NCI-H2081 treated with DMSO at 0.1 percent for 48 hours (cell line): ENCODE measurements around the gene SAG.

Experiments
- DNase-seq: peaks from one replicate; lab custom pipeline; 2025; lab: John Stamatoyannopoulos, UW

The SAG gene

DNA sequence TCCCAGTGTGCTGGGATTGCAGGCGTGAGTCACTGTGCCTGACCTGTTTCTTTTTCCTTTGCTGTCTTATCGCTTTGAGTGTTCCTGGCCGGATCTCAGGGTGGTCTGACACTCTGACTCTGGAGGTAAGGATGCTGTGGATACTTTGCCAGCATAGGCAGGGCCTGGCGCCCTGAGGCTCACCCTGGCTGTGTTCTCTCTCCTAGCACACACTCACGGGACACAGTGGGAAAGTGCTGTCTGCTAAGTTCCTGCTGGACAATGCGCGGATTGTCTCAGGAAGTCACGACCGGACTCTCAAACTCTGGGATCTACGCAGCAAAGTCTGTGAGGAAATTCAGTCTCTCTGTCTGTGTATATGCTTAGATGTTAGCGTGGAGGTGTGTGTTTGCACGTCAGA lies 18.0 kb upstream of the SAG start:
- no peak for DNase-seq

GRCh38 chr2:233290051-233290845 lies 17.4 kb upstream of the SAG start:
- no peak for DNase-seq

DNA sequence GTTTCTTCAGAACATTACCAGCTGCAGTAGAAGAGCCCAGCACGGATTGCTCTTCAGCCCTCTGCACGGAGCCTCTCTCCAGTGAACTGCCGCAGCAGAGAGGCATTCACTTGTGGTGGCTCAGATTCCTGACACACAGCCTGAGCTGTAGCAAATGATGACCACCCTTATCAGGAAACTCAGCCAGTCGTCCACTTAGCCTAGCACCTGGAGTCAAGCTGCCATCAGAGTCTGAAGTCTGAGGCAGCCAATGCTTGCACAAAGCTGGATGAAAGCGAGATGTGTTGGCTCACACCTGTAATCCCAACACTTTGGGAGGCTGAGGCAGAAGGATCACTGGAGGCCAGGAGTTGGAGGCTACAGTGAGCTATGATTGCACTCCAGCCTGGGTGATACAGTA lies 11.7 kb upstream of the SAG start:
- no peak for DNase-seq

GRCh38 chr2:233297076-233297475 lies 10.5 kb upstream of the SAG start:
- DNase-seq, result no peak

- DNase-seq, result no peak
Observed at GRCh38 chr2:233300401-233300800, 7.2 kb upstream of the SAG start.

DNA sequence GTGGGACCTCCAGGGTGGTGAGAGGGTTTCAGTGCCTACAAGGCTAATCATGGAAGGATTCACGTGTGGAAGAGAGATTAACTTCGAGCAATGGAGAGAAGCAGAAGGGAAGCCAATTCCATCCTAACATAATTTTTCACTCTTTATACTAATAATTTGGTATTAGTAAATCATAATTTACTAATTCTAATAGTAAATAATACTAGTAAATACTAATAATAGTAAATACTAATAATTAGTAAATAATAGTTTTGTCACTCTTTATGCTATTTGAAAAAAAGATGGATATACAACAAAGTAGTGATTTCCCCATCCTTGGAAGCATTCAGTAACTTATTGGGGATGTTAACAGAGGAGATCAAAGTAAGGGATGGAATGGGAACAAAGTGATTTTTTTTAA lies 6.4 kb upstream of the SAG start:
- DNase-seq, result no peak

- no peak for DNase-seq
Observed at GRCh38 chr2:233301811-233302210, 5.8 kb upstream of the SAG start.

DNA sequence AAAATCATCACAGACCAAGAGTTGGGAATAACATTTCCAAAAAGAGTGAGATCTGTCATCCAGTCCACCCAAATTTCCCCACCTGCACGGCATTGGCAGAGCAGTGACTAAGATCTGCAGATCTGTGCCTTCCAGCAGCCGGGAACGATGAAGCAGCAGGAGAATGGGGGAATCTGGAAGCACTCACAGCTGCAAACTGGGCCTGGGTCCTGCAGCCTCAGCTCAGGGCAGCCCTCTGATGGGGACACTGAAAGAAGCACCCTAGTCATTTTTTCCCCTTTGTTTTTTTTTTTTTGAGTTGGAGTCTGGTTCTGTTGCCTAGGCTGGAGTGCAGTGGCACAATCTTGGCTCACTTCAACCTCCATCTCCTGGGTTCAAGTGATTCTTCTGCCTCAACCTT lies 4.4 kb upstream of the SAG start:
- no peak for DNase-seq

DNA sequence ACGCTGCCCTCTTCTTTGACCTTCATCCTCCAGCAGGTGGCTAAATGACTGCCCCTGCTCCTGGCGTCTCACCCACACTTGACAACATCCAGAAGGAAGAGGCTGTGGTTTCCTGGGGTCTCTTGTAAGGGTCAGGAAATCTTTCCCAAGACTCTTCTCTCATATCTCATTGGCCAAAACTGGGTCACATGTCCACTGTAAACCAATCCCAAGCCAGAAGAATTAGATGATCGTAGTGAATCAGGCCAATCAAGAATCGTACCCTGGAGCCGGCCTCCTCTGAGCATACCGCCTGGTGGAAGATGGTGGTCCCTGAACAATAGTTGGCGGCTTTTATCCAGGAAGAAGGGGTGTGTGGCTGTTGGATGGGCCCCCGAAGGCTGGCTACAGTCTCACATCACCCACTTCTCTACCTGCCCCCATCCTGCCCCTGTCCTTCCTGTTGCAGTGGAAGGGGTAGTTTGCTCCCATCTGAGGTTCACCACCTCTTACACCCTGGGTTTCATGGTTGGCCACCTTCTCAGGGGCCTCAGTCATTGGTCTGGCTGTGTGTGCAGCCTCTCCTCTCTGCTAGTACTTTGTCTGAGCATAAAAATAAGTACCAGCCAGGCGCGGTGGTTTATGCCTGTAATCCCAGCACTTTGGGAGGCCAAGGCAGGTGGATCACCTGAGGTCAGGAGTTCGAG lies 3.8 kb downstream of the SAG start:
- DNase-seq, result no peak

DNA sequence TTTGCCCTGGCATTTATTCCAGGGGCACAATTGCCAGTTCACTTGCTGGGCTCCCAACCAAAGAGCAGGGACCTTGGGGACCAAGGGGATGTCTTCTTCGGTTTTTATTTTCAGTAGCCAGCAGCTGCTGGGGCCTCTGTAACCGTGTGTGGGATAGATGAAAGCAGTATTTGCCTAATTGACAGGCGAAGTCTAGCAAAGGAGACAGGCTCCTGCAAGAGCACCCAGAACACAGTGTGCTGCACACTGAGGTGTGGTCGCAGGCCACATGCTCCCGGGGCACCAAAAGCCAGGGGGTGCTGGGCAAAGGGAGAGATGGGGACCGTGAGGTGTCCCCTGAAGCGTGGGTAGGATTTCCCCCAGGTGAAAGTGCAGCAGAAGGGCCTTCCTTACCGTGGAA lies 5.3 kb downstream of the SAG start:
- DNase-seq, result no peak

DNA sequence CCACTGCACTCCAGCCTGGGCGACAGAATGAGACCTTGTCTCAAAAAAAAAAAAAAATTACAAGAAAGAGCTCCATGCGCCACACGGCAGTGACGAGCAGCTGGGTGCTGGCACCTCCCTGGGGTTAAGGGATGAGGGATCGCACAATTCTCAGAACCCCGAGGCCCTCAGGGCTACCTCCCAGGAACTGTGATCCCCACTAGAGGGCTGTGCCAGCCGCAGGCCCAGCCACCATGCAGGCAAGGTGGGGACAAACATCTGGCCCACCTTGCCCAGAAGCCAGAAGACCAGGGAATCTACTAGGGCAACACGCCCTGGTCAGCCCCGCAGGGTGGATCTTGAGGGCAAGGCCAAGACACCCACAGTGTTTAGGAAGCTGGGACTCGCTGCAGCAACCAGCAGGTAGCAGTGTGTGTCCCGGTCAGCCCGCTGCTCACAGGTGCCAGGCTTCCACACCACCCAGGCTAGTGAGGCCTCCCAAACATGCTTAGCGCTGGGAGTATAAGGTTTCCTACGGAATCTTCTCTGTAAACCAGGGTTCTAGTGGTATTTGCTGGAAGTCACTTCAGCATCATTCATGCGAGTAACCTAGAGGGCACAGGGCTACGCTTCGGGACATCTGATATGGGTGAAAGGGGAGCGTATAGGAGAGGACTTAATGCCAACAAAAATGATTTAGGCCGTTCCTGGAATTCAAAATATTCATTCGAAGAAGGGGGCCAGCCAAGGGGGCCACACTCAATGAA lies 6.7 kb downstream of the SAG start:
- no peak for DNase-seq

- DNase-seq, result no peak
Observed at GRCh38 chr2:233317196-233317943, 9.8 kb downstream of the SAG start.

GRCh38 chr2:233319256-233319655 lies 11.6 kb downstream of the SAG start:
- no peak for DNase-seq

GRCh38 chr2:233320470-233320869 lies 12.9 kb downstream of the SAG start:
- DNase-seq, result no peak

DNA sequence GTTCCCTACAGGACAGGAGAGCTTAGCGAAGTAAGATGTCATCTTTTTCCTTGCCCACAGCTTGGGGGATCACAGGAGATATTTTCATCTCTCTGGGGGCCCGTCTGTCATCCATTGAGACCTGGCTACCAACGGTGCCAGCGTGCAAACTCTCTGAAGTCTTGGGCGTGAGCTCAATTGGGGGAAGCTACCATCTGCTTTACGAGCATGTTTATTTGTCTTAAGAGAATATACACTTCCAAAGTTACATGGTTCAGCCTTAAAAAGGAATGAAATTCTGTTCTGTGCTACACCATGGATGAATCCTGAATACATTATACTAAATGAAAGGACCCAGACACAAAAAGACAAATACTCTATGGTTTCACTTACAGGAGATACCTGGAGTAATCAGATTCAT lies 13.6 kb downstream of the SAG start:
- no peak for DNase-seq

DNA sequence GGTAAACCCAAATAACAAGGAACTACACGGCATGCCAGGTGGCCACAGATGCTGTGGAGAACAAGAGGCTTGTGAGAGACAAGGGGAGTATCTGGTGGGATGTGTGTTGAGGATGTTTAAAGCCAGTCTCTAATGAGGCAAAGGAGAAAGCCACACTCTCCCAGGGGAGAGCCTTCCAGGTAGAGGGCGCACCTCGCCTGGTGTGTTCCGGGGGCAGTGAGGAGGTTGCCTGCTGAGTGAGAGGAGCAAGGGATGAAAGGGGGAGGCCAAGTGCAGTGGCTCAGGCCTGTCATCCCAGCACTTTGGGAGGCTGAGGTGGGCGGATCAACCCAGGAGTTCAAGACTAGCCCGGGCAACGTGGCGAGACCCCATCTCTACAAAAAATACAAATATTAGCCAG lies 16.2 kb downstream of the SAG start:
- no peak for DNase-seq

GRCh38 chr2:233325256-233325655 lies 17.6 kb downstream of the SAG start:
- DNase-seq, result no peak

DNA sequence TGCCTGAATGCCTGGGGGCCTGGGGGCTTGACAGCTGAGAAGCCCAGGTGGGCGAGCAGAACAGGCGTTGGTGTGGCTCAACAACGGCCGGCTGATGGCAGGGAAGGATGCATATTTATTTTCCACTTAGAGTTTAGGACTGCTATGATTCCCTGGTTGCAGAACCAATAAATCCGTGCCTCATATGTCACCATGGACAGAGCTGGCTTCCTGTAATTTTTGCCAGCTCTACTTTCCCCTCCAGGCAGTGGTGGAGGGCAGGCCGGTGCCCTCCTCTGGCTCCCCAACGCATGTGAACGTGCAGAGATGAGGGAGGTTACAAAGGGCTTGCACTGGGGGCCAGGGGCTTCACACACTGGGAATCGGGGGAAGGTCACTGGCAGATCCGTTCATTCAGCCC lies 18.2 kb downstream of the SAG start:
- DNase-seq, result no peak

- DNase-seq, result no peak
Observed at GRCh38 chr2:233326500-233326899, 18.9 kb downstream of the SAG start.

DNA sequence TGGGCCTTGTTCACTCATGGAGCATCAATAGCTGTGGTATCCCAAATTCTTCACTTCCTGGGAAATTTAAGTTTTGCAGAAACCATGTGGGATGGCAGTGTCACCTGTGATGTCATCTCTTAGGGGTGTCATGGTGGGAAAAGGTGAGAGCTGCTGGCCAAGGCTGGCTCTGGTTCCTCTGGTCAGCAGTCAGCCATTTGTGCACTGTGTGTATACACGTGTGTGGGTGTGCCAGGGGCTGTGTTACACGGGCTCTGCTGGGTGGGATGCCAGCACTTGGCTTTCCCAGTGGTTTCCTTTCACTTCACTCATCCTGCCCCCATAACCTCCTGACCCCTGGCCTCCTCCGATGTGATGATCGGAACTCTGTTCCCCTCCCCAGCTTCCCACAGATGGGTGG lies 21.3 kb downstream of the SAG start:
- no peak for DNase-seq

DNA sequence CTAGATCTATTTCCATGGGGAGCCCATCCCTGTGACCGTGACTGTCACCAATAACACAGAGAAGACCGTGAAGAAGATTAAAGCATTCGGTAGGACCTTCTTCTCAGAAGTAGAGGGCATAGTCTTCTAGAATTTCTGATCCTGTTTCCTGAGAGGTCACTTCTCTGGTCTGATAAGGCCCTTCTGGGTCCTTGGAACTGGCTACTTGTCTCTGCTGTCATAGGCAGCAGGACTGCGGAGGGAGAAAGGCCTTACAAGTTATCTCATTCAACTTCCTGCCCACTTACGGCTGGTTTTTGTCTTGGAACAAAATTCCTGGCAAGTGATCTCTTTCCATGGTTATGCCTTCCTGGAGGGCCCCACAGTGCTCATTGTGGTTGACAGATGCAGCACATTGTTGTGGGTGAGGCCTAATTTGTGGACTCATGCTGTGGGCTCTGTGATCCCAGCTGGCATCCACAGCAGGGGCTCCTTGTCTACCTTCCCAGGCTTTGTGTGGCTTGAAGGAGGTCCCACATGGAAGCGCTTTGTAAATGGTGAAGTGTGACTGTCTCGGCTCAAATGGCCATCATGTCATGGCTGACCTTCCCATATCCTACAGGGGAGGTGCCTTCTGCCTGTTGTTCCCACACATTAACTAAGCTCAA lies 22.0 kb downstream of the SAG start:
- DNase-seq, result peak; percentile 58

DNA sequence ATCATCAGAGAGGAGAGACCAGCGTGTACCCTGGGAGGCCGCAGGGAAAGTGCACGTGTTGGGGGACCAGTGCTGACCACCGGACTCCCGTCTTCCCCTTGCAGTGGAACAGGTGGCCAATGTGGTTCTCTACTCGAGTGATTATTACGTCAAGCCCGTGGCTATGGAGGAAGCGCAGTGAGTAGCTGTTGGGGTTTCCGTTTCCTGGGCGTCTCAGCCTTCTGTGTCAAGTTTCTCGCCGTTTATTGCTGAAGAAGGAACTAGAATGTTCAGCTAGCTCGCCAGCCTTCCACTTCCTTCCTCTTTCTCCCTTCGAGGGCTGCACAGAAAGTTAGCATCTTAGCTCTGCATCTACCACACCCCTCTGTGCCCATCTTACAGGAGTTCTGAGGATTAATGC lies 23.9 kb downstream of the SAG start:
- DNase-seq, result no peak
